GM20000 (cell line): ENCODE results near the gene RHEB.

Experiments
- DNase-seq: peaks from one replicate; pipeline ENCODE4 v3.0.0; 2012; ENCODE audit warnings: low spot score
- CTCF ChIP-seq: IDR thresholded peaks from 2 replicates; pipeline ENCODE4 v1.5.1; 2012; ENCODE audit warnings: mild to moderate bottlenecking, control low read depth; ENCODE audit errors: extremely low read depth, missing control alignments

RHEB gene

GRCh38 chr7:151465169-151465568 lies 54.5 kb downstream of the RHEB start:
- DNase-seq = no peak
- no peak for TF ChIP-seq CTCF

GRCh38 chr7:151462306-151462779 lies 57.4 kb downstream of the RHEB start:
- DNase-seq = no peak

GRCh38 chr7:151461942-151462230 lies 57.8 kb downstream of the RHEB start:
- DNase-seq = no peak
- TF ChIP-seq CTCF = no peak

More at GRCh38 chr7:151462306-151462779, 57.4 kb downstream of the RHEB start:
- TF ChIP-seq CTCF = no peak

GRCh38 chr7:151461096-151461941 lies 58.4 kb downstream of the RHEB start:
- no peak for TF ChIP-seq CTCF
- DNase-seq = no peak

- DNase-seq = no peak
These were observed 59.2 kb downstream of the RHEB start for GRCh38 chr7:151460474-151460855.

GRCh38 chr7:151459726-151460473 lies 59.8 kb downstream of the RHEB start:
- TF ChIP-seq CTCF = no peak
- DNase-seq = no peak

More at GRCh38 chr7:151460474-151460855, 59.2 kb downstream of the RHEB start:
- TF ChIP-seq CTCF = no peak

- TF ChIP-seq CTCF = no peak
- no peak for DNase-seq
These were observed 62.2 kb downstream of the RHEB start for GRCh38 chr7:151457534-151457933.
